Measurements from ENCODE around the gene SS18L1.

DNA sequence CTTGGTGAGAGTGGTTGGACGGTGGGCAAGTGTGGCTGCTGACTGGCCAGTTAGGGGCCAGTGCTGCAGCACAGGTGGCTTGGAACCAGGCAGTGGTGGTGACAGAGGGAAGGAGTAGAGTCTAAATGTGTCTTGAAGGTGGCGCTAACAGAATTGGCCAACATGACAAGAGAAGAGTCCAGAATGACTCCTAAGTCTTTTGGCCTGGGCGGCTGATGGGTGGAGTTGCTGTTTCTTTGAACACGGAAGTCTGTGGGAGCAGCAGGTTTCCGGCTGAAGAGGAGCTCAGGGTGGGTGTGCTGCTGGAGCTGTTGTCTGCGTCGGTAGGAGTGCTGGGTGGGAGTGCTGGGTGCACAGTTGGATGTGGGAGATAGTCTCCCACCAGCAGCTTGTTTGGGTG is 11.1 kb upstream of the SS18L1 start:
- TF ChIP-seq, protein P1, sequence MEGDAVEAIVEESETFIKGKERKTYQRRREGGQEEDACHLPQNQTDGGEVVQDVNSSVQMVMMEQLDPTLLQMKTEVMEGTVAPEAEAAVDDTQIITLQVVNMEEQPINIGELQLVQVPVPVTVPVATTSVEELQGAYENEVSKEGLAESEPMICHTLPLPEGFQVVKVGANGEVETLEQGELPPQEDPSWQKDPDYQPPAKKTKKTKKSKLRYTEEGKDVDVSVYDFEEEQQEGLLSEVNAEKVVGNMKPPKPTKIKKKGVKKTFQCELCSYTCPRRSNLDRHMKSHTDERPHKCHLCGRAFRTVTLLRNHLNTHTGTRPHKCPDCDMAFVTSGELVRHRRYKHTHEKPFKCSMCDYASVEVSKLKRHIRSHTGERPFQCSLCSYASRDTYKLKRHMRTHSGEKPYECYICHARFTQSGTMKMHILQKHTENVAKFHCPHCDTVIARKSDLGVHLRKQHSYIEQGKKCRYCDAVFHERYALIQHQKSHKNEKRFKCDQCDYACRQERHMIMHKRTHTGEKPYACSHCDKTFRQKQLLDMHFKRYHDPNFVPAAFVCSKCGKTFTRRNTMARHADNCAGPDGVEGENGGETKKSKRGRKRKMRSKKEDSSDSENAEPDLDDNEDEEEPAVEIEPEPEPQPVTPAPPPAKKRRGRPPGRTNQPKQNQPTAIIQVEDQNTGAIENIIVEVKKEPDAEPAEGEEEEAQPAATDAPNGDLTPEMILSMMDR (IDR thresholded peaks at IDR 0.05) = no peak
- TF ChIP-seq, protein P2, sequence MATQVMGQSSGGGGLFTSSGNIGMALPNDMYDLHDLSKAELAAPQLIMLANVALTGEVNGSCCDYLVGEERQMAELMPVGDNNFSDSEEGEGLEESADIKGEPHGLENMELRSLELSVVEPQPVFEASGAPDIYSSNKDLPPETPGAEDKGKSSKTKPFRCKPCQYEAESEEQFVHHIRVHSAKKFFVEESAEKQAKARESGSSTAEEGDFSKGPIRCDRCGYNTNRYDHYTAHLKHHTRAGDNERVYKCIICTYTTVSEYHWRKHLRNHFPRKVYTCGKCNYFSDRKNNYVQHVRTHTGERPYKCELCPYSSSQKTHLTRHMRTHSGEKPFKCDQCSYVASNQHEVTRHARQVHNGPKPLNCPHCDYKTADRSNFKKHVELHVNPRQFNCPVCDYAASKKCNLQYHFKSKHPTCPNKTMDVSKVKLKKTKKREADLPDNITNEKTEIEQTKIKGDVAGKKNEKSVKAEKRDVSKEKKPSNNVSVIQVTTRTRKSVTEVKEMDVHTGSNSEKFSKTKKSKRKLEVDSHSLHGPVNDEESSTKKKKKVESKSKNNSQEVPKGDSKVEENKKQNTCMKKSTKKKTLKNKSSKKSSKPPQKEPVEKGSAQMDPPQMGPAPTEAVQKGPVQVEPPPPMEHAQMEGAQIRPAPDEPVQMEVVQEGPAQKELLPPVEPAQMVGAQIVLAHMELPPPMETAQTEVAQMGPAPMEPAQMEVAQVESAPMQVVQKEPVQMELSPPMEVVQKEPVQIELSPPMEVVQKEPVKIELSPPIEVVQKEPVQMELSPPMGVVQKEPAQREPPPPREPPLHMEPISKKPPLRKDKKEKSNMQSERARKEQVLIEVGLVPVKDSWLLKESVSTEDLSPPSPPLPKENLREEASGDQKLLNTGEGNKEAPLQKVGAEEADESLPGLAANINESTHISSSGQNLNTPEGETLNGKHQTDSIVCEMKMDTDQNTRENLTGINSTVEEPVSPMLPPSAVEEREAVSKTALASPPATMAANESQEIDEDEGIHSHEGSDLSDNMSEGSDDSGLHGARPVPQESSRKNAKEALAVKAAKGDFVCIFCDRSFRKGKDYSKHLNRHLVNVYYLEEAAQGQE (IDR thresholded peaks at IDR 0.05; ENCODE audit: insufficient read depth in 1 of 2, low read depth in 2 of 2, low read length in 1 of 2) = no peak

Data from Panc1 (cell line).